Prostate gland (tissue), 2 donors: ENCODE results near the gene UXS1.

ENCODE experiments used
- POLR2AphosphoS5 ChIP-seq: sonication (generic); formaldehyde crosslinking; IDR thresholded peaks from one replicate; pipeline ENCODE4 v1.6.1; 2017; ENCODE audit warnings: antibody characterized with exemption
- TF ChIP-seq, protein P1 (sequence below), 4 experiments: fragments of 200-600 bp in 2 of 4; fragments of 450-650 bp in 2 of 4; sonication (generic) in 2 of 4; IDR thresholded peaks; 1 replicate in 3 of 4; 2 replicates in 1 of 4; pipeline ENCODE4 v1.5.1; 2016 to 2019; ENCODE audit warnings: antibody characterized with exemption in 4 of 4, mild to moderate bottlenecking in 2 of 4, moderate library complexity in 2 of 4

GRCh38 chr2:106105151-106105922, 88.8 kb downstream of the UXS1 start:
- TF ChIP-seq, protein P1, sequence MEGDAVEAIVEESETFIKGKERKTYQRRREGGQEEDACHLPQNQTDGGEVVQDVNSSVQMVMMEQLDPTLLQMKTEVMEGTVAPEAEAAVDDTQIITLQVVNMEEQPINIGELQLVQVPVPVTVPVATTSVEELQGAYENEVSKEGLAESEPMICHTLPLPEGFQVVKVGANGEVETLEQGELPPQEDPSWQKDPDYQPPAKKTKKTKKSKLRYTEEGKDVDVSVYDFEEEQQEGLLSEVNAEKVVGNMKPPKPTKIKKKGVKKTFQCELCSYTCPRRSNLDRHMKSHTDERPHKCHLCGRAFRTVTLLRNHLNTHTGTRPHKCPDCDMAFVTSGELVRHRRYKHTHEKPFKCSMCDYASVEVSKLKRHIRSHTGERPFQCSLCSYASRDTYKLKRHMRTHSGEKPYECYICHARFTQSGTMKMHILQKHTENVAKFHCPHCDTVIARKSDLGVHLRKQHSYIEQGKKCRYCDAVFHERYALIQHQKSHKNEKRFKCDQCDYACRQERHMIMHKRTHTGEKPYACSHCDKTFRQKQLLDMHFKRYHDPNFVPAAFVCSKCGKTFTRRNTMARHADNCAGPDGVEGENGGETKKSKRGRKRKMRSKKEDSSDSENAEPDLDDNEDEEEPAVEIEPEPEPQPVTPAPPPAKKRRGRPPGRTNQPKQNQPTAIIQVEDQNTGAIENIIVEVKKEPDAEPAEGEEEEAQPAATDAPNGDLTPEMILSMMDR (IDR thresholded peaks at IDR 0.05): no peak
- TF ChIP-seq POLR2AphosphoS5: no peak
